Keratinocyte (primary cell): ENCODE measurements around the gene TCN2.
"Not testable (repeated sequence)": the region's sequence is repeated elsewhere in the genome, so short reads cannot be mapped to it uniquely, and the experiment has no call there.

Experiments
- EZH2 ChIP-seq: IDR thresholded peaks from one replicate; pipeline ENCODE4 v1.6.1; 2012; ENCODE audit warnings: inconsistent platforms, mild to moderate bottlenecking, low read length, moderate library complexity
- TF ChIP-seq, protein P1 (sequence below), 3 experiments: IDR thresholded peaks in 1 of 3; conservative IDR thresholded peaks in 1 of 3; optimal IDR thresholded peaks in 1 of 3; 2 replicates in 2 of 3; 3 replicates in 1 of 3; pipeline versions ENCODE3 to v1.5.1; 2011; ENCODE audit warnings: low read length in 3 of 3, mild to moderate bottlenecking in 3 of 3, moderate library complexity in 2 of 3, control low read depth in 1 of 3, inconsistent platforms in 1 of 3; ENCODE audit not compliant: insufficient read depth in 2 of 3; ENCODE audit errors: extremely low read depth in 1 of 3

DNA sequence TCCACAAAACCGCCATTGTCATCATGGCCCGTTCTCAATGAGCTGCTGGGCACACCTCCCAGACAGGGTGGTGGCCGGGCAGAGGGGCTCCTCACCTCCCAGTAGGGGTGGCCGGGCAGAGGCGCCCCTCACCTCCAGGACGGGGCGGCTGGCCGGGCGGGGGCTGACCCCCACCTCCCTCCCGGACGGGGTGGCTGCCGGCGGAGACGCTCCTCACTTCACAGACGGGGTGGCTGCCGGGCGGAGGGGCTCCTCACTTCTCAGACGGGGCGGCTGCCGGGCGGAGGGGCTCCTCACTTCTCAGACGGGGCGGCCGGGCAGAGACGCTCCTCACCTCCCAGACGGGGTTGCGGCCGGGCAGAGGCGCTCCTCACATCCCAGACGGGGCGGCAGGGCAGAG lies 24.5 kb downstream of the TCN2 start:
- TF ChIP-seq, protein P1, sequence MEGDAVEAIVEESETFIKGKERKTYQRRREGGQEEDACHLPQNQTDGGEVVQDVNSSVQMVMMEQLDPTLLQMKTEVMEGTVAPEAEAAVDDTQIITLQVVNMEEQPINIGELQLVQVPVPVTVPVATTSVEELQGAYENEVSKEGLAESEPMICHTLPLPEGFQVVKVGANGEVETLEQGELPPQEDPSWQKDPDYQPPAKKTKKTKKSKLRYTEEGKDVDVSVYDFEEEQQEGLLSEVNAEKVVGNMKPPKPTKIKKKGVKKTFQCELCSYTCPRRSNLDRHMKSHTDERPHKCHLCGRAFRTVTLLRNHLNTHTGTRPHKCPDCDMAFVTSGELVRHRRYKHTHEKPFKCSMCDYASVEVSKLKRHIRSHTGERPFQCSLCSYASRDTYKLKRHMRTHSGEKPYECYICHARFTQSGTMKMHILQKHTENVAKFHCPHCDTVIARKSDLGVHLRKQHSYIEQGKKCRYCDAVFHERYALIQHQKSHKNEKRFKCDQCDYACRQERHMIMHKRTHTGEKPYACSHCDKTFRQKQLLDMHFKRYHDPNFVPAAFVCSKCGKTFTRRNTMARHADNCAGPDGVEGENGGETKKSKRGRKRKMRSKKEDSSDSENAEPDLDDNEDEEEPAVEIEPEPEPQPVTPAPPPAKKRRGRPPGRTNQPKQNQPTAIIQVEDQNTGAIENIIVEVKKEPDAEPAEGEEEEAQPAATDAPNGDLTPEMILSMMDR (optimal IDR thresholded peaks at IDR 0.05 in 1 of 3, IDR thresholded peaks at IDR 0.05 in 1 of 3, conservative IDR thresholded peaks at IDR 0.05 in 1 of 3; ENCODE audit: extremely low read depth in 1 of 3, insufficient read depth in 2 of 3, low read length in 3 of 3): not testable (repeated sequence)
- not testable (repeated sequence) for TF ChIP-seq EZH2
